Measurements from ENCODE around the gene LMTK2.

Gene LMTK2

DNA sequence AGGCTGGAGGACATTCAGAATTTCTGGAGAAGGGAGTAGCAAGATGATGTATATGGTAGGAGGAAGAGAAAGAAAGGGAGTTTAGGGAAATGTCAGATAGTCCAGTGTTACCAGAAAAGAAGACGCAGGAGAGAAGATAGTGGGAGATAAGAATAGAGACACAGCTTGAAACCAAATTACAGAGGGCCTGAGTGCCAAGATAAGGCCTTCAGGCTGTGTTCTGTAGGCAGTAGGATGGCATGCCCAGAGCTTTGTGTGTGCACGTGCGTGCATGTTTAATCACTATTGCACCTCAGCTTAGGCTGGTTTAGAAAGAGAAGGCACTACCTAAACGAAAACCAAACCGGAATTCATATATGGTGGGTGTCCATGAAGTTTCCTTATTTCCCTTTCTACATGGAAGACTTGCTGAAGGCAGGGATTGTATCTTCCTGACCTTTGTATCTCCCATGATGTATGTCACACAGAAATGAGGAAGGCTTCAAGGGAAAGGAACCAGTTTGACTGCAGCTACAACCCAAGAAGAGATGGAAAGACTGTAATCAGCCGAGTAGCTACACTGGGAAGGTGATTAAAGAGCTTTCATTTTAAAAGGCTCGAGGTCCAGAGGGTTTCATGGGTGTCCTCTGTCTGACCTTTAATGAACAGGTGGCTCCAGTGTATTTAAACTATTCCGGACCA is 68.7 kb downstream of the LMTK2 start:
- DNase-seq (ENCODE audit: low read depth in 2 of 2): no peak

DNA sequence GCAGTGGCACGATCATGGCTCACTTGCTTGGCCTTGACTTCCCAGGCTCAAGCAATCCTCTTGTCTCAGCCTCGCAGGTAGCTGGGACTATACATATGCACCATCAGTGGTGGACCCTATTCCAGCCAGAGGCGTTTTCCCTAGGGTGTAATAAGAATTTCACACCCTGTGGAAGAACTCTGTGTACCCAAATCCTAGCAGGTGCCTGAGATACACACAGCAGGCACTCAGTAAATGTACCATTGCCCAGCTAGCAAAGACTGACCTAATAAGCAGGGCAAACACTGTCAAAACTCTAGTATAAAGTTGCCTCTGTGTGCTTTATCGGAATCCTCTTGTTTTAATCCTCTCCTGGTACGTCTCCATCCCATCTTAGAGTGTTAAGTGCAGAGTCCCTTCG is 70.9 kb downstream of the LMTK2 start:
- no peak for DNase-seq (ENCODE audit: low read depth in 2 of 2)

DNA sequence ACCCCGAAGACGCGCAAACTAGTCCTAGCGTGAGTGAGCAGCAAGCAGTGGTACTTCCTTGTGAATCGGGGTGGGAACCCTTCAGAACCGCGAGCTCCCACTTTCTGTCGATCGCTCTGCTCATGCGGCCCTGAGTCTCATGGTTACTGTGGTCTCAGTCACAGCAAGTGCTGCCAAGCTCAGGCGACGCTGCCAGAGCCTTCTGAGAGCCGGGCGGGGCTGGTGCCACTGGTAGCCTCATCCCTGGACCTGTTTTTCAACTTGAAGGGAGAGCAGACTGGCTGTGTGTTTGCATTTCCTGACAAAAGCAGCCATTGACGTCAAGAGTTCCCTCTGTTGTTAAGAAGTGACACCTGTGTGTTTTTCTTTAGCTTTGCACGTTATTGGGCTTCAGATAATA is 71.7 kb downstream of the LMTK2 start:
- DNase-seq (ENCODE audit: low read depth in 2 of 2): no peak

DNA sequence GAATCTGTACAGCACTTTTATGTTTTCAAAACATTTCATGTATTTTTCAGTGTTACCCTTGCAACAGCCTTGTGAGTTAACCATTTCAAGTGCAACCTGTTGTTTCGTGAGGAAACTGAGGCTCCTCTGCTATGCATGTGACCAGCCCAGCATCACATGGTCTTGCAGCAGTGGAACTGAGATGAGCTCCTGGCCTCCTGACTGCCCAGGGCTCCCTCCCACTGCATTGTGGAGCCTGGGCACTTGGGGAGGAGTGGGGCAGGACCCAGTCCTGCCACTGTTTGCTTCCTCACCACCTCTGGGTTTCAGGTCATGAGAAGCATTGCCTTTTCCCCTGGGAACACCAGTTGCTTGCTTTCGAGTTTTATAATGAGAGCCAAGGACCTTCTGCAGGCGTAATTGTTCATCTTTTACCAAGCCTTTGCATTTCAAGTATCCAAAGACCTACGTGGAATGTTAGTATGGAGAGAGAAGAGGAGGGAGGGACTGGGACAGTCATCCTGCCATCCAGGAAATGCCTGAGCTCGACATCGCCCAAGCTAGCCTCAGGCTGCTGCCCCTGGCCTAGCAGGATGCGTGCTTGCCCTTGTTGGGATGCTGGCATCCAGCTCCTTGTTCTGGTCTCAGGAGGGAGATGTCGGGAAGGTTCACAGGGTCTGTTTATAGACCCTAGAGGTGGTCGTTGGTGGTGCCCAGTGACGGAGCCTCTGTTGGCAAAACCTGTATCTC is 72.3 kb downstream of the LMTK2 start:
- no peak for DNase-seq (ENCODE audit: low read depth in 2 of 2)

DNA sequence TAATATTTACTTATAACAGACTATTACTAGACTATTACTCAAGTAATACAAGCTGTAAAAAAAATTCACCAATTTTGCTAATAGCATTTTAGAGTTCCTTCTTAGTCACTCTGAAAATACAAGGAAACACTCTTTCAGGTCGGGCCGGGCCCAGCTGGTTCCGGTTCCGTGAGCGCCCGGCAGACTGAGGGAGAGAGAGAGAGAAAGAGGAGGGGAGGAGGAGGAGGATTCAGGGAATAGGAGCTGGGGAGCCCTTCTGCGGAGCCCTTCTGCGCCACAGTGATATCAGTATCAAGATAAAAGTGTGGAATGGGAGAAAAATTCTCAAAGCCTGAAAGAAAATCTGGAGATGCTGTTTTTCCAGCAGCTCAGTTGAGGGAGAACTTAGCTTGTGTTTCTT is 74.1 kb downstream of the LMTK2 start:
- DNase-seq (ENCODE audit: low read depth in 2 of 2): no peak

DNA sequence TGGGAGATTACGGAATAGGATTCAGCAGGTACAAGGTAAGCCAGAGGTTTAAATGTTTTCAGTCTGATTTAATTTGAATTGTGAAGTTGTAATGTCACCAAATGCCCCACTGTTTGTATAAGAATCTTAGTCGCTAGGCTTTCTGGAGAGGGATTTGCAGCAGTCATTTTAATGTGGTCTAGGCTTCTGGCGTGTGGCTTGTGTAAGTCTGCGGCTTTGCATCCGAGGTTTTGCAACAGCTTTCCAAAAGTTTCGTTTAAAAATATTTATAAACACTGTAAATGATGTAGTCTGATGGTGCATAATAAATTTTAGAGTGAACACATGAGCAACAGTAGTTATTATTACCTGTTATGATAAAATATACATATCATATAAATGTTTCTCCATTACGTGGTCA is 78.4 kb downstream of the LMTK2 start:
- DNase-seq (ENCODE audit: low read depth in 2 of 2): no peak

DNA sequence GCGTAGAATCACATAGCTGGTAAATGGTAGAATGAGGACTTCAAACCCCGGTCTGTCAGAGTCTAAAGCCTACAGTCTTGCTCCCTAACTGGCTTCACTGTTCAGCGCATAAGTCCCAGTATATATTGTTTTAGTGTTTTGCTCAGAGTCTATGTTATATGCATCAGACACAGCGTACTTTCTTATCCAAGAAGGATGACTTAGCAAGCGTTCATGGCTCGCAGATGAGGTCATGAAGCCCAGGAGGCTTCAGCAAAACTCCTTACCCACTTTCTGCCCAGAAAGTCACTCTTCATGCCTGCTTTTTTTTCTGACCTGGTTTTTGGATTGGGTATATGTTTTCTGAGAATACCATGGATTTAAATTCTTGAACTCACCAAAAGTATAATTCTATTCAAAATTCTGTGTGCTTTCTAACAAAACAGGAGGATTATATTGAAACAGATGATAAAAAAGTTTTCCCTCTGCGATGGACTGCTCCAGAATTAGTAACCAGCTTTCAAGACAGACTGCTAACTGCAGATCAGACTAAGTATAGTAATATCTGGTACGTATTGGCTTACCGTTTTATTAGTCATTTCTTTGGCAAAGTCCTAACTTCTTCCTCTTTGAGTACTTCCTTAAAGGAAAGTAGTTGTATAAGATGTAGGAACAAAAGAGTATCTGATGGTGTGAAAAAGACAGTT is 79.9 kb downstream of the LMTK2 start:
- DNase-seq (ENCODE audit: low read depth in 2 of 2): no peak

DNA sequence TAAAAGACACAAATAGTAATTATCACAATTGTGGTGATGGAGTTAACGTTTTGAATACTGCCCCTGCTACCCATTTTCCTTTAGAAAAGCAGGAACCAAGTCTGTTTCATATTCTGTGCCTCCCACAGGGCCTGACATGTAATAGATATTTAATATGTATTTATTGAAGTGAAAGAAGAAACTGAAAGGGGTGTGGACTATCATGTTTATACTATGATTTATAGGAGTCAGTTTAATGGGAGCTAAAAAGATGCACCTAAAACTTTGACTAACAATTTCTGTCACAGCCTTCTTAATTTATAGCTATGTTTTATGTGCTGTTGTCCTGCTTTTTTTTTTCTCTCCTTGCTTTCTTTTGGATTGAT is 80.5 kb downstream of the LMTK2 start:
- DNase-seq (ENCODE audit: low read depth in 2 of 2): no peak

DNA sequence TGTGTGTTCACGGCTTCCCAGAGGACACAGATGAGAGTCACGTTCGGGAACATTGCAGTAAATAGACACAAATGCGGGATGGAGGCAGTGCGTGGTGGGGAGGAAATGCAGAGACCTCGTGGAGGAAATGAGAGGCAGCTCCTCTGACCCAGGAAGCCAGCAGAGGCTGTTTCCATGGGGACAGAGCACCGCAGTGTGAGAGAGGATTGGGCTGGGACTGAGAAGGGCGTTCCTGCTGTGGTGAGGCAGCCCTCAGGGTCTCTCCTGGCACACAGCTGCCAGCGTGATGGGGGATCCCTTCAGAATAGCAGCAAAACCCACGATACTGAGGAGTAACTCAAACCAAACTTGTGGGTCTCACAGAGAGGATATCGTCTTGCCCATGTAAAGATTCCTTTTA is 82.9 kb downstream of the LMTK2 start:
- DNase-seq (ENCODE audit: low read depth in 2 of 2): no peak

DNA sequence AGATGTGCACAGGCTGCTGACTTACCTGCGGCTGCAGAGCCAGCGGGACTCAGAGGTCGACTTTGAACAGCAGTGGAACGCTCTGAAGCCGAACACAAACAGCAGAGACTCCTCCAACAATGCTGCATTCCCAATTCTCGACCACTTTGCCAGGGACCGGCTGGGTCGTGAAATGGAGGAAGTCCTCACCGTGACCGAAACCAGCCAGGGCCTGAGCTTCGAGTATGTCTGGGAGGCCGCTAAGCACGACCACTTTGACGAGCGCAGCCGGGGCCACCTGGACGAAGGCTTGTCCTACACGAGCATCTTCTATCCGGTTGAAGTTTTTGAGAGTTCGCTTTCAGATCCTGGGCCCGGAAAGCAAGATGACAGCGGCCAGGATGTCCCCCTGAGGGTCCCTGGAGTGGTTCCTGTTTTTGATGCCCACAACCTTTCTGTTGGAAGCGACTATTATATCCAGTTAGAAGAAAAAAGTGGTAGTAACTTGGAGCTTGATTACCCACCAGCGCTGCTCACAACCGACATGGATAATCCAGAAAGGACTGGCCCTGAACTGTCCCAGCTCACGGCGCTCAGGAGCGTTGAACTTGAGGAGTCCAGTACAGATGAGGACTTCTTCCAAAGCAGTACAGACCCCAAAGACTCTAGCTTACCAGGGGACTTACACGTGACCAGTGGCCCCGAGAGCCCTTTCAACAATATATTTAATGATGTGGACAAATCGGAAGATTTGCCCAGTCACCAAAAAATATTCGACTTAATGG is 85.2 kb downstream of the LMTK2 start:
- DNase-seq (ENCODE audit: low read depth in 2 of 2): no peak

DNA sequence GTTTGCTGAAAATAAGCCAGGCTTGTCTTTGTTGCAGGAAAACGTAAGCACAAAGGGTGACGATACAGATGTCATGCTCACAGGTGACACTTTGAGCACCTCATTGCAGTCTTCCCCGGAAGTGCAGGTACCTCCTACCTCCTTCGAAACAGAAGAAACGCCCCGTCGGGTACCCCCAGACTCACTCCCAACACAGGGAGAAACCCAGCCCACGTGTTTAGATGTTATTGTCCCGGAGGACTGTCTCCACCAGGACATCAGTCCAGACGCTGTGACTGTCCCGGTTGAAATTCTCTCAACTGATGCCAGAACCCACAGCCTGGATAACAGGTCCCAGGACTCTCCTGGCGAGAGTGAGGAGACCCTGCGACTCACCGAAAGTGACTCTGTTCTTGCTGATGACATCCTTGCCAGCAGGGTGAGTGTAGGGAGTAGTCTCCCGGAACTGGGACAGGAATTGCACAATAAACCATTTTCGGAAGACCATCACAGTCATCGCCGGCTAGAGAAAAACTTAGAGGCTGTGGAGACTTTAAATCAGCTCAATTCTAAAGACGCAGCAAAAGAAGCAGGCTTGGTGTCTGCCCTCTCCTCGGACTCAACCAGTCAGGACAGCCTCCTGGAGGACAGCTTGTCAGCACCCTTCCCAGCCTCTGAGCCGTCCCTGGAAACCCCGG is 86.3 kb downstream of the LMTK2 start:
- no peak for DNase-seq (ENCODE audit: low read depth in 2 of 2)

DNA sequence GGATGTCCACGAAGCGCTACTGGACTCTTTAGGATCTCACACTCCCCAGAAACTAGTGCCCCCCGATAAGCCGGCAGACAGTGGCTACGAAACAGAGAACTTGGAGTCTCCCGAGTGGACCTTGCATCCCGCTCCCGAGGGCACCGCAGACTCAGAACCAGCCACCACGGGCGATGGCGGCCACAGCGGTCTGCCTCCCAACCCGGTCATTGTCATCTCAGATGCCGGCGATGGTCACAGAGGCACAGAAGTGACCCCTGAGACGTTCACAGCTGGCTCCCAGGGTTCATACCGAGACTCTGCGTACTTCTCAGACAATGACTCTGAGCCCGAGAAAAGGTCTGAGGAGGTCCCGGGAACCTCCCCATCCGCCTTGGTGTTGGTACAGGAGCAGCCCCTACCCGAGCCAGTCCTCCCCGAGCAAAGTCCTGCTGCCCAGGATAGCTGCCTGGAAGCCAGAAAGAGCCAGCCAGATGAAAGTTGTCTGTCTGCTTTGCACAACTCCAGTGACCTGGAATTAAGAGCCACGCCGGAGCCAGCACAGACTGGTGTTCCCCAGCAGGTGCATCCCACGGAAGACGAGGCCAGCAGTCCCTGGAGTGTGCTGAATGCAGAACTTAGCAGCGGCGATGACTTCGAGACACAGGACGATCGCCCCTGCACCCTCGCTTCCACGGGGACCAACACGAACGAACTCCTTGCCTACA is 87.0 kb downstream of the LMTK2 start:
- DNase-seq (ENCODE audit: low read depth in 2 of 2): no peak

DNA sequence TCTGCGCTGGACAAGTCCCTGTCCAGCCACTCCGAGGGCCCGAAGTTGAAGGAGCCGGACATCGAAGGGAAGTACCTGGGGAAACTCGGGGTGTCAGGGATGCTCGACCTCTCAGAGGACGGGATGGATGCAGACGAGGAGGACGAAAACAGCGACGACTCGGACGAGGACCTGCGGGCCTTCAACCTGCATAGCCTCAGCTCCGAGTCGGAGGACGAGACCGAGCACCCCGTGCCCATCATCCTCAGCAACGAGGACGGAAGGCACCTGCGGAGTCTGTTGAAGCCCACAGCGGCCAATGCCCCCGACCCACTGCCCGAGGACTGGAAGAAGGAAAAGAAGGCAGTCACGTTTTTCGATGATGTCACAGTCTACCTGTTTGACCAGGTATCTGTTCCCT is 87.5 kb downstream of the LMTK2 start:
- no peak for DNase-seq (ENCODE audit: low read depth in 2 of 2)

DNA sequence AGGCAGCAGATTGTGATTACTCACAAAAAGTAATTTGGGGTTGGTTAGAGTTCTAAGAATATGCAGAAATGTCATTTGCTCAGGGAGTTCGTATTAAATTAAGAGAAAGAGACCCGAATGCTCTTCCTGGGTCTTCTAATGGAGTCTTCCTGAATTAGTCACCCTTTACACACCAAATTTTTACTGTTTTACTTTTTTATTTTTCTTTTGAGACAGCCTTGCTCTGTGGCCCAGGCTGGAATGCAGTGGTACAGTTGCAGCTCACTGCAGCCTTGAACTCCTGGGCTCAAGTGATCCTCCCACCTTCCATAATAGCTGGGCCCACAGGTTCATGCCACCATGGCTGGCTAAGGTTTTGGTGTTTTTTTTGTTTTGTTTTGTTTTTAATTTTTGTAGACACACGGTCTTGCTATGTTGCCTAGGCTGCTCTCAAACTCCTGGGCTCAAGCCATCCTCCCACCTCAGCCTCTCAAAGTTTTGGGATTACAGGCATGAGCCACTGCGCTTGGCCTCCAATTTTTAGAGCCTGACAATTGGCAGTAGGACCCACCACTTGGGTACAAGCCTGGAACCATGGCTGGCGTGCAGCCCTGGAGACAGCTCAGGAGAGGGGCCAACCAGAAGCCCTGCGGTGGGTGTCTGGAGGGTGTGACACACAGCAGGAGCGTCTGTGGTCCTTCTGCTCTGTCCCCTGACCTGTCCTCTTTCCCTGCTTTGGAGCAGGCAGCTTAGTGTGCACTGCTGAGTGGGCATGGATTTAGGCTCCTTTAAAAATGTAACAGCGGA is 88.2 kb downstream of the LMTK2 start:
- no peak for DNase-seq (ENCODE audit: low read depth in 2 of 2)

DNA sequence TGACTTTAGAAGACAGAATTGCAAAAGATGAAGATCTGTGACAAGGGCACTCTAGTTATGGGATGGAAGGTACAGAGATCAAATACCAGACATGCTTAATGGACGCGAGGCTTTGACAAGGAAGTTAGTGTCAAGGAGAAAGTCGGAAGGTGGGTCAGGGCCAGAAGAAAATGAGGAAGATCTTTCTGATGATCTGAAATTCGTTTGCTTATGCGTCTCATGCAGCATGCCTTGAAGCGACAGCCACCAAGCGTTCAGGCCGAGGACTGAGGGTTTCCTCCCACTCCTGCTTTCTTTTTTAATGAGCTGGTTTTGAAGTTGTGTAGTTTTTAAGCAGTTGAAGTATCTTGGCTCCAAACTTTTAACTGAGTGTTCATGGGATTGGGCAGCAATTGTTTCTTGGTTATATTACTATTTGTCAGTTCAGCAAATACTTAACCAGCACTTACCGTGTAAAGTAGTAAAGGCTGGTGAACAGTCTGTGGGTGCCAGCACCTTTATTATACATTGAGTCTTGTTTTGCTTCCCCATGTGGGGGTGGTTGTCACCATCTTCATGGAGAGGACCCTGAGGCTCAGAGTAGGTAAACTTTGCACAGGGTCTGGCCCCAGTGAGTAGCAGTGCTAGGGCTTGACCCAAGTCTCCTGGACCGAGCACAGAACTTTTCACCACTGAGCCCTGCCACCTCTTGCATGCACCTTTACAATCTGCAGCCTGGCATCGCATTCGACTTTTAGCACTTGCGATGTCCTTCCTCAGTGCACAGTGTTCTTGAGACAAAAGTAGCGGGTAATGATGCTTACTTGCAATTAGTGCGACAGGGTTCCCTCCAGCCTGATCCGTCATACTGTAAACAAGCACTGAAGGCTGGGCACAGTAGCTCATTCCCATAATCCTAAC is 90.3 kb downstream of the LMTK2 start:
- DNase-seq (ENCODE audit: low read depth in 2 of 2): no peak

DNA sequence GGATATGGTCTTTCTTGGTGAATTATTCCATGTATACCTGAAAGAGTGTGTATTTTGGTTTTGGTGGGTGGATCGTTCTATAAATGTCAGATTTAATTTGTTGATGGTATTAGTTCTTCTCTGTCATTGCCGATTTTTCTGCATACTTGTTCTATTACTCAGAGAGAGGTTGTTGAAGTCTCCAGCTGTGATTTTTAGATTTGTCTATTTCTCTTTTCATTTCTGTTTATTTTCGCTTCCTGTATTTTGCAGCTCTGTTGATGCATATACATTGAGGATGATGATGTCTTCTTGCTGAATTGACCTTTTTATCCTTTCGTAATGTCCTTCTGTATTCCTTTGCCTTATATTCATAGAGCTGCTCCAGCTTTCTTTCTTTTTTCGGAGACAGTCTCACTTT is 92.5 kb downstream of the LMTK2 start:
- no peak for DNase-seq (ENCODE audit: low read depth in 2 of 2)

DNA sequence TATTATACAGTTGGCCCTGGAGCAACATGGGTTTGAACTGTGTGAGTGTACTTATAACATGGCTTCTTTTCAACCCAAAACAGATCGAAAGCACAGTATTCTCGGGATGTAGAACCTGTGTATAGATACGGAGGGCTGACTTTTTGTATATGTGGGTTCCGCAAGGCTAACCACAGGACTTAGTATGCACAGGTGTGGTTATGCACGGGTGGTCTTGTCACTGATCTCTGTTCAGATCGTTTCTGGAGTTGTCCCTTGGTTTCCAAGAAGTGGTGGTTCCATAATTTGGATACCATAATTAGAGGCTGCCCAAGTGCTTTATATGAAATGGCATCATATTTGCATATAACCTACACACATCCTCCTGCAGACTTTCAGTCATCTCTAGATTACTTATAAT is 93.7 kb downstream of the LMTK2 start:
- no peak for DNase-seq (ENCODE audit: low read depth in 2 of 2)

DNA sequence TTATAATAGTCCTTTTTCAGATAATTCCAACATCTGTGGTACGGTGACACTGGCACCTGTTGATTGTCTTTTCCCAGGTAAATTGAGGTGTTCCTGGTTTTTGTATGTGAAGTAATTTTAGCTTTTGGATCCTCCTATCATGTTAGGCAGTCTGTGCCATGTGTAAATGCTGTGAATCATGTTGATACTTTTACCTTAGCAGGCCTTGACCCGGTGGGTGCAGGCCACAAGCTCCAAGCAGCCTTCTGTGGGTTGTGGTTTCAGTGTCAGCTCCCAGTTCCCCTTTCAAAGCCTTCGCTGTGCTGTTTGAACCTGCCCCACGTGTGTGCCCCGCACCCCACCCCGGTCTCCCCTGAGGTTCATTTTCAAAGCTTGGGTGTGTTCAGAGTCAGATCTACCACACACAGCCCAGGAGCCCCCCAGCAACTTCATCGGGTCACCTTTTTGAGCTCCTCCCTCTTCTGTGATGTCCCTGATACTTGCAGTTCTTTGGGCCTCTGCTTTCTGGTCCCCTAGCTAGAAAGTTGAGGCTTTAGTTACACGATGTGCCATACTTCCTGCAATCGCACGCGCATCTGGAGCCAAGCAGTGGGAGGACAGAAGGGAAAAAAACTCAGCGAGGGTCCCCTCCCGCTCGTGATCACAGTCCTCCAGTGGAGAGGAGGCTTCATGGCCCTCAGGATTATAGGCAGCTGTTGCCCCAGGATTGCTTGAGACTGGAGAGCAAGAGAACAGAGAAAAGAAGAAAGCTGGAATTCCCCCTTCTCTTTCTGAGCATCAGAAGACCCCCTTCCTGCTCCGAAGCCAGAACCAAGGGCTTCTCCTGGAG is 95.9 kb downstream of the LMTK2 start:
- DNase-seq (ENCODE audit: low read depth in 2 of 2): peak; percentile 31 to 52
